Endothelial cell of umbilical vein (primary cell): Measurements from ENCODE around the gene INPP5K. TPM values are rescaled to one million over a fixed set of nuclear protein-coding genes. Genes with fewer than 3 reads are reported as not detected.

Source experiments
- BruUV-seq: library from RNA; stranded (reverse); fragments of 400-500 nt; replicated peaks from 2 replicates; lab custom pipeline; 2021; lab: Mats Ljungman, UMichigan
- CTCF ChIA-PET: fragments of 300-600, 350-600 bp; sonication (Branson Sonifier 250); formaldehyde crosslinking; loops from one replicate; lab custom pipeline; 2021; ENCODE audit warnings: antibody characterized with exemption, inconsistent platforms; lab: Charles Lee
- POLR2A ChIA-PET: fragments of 300-600, 350-600 bp; sonication (Branson Sonifier 250); formaldehyde crosslinking; loops from one replicate; lab custom pipeline; 2021; ENCODE audit warnings: antibody characterized with exemption, inconsistent platforms; lab: Charles Lee
- DNase-seq: peaks from one replicate; pipeline ENCODE4 v3.0.0-alpha.2; 2011; ENCODE audit warnings: low read depth, low spot score
- FAIRE-seq: peaks from 2 replicates; lab custom pipeline; 2011; peaks lifted over from hg19 to GRCh38; lab: Jason Lieb, UNC
- H2AFZ ChIP-seq: 2 replicates; pipeline ENCODE4 v1.6.0; 2012; ENCODE audit warnings: low read depth, low read length, control low read depth, inconsistent platforms
- H3K27ac ChIP-seq: 2 replicates; pipeline ENCODE4 v1.5.1; 2011; ENCODE audit warnings: low read depth, mild to moderate bottlenecking, control low read depth, low read length, moderate library complexity; ENCODE audit not compliant: insufficient read depth
- H3K27me3 ChIP-seq, 2 experiments: 2 replicates each; pipeline versions ENCODE4 v1.6.0 to v1.6.1; 2011; ENCODE audit warnings: low read length in 2 of 2, mixed read lengths in 1 of 2; ENCODE audit not compliant: control insufficient read depth in 2 of 2, insufficient read depth in 2 of 2
- H3K36me3 ChIP-seq, 2 experiments: 2 replicates in 1 of 2; 3 replicates in 1 of 2; pipeline ENCODE4 v1.5.1; 2011; ENCODE audit warnings: low read length in 2 of 2, mild to moderate bottlenecking in 1 of 2, moderate library complexity in 1 of 2; ENCODE audit not compliant: control insufficient read depth in 2 of 2, insufficient read depth in 2 of 2; ENCODE audit errors: extremely low read depth in 1 of 2
- H3K4me1 ChIP-seq: 3 replicates; pipeline ENCODE4 v1.5.1; 2011; ENCODE audit warnings: mild to moderate bottlenecking, low read length; ENCODE audit not compliant: control insufficient read depth, insufficient read depth; ENCODE audit errors: extremely low read depth
- H3K4me2 ChIP-seq: 2 replicates; pipeline ENCODE4 v1.6.1; 2011; ENCODE audit warnings: low read length, control low read depth, mixed read lengths; ENCODE audit not compliant: insufficient read depth
- H3K4me3 ChIP-seq, 3 experiments: fragments of 200-600 bp in 1 of 3; sonication (generic), shearing (Covaris generic) in 1 of 3; replicated peaks in 1 of 3; 2 replicates each; pipeline ENCODE4 v1.5.1; 2011 to 2016; ENCODE audit warnings: control low read depth in 3 of 3, low read length in 3 of 3, mild to moderate bottlenecking in 2 of 3, inconsistent platforms in 1 of 3, low read depth in 1 of 3, moderate library complexity in 1 of 3; ENCODE audit not compliant: insufficient read depth in 1 of 3
- H3K79me2 ChIP-seq: 2 replicates; pipeline ENCODE4 v1.6.0; 2012; ENCODE audit warnings: low read length, inconsistent platforms; ENCODE audit not compliant: control insufficient read depth, insufficient read depth
- H3K9ac ChIP-seq: replicated peaks from 2 replicates; pipeline ENCODE3; 2011; ENCODE audit warnings: low read length, control low read depth; ENCODE audit not compliant: insufficient read depth; ENCODE audit errors: extremely low read depth
- H3K9me1 ChIP-seq: replicated peaks from 3 replicates; pipeline ENCODE4 v1.6.0; 2011; ENCODE audit warnings: mild to moderate bottlenecking, low read length; ENCODE audit not compliant: control insufficient read depth, insufficient read depth; ENCODE audit errors: extremely low read depth
- H3K9me3 ChIP-seq: replicated peaks from 2 replicates; pipeline ENCODE4 v1.5.1; 2012; ENCODE audit warnings: low read length, inconsistent platforms; ENCODE audit not compliant: control insufficient read depth, insufficient read depth
- H4K20me1 ChIP-seq: replicated peaks from 2 replicates; pipeline ENCODE3; 2011; ENCODE audit warnings: mild to moderate bottlenecking, low read length; ENCODE audit not compliant: control insufficient read depth, insufficient read depth; ENCODE audit errors: extremely low read depth
- CTCF ChIP-seq, 2 donors: IDR thresholded peaks; 1 replicate in 1 of 2; 2 replicates in 1 of 2; pipeline ENCODE4 v1.5.1; 2011; ENCODE audit warnings: low read length in 2 of 2, mild to moderate bottlenecking in 2 of 2, moderate library complexity in 2 of 2, control low read depth in 1 of 2, inconsistent platforms in 1 of 2, low read depth in 1 of 2; ENCODE audit not compliant: insufficient read depth in 1 of 2; ENCODE audit errors: extremely low read depth in 1 of 2
- EZH2 ChIP-seq: IDR thresholded peaks from 2 replicates; pipeline ENCODE4 v1.6.1; 2012; ENCODE audit warnings: borderline replicate concordance, low read depth, mild to moderate bottlenecking, moderate library complexity, low read length, inconsistent platforms; ENCODE audit not compliant: severe bottlenecking
- FOS ChIP-seq: IDR thresholded peaks from 2 replicates; pipeline ENCODE4 v1.6.1; 2011; ENCODE audit warnings: mild to moderate bottlenecking, low read length, moderate library complexity, borderline replicate concordance; ENCODE audit not compliant: insufficient read depth
- GATA2 ChIP-seq: IDR thresholded peaks from 2 replicates; pipeline ENCODE4 v1.7.0; 2011; ENCODE audit warnings: low read depth, mild to moderate bottlenecking, moderate library complexity, mixed read lengths, low read length; ENCODE audit not compliant: insufficient read length, insufficient read depth
- JUN ChIP-seq: IDR thresholded peaks from 2 replicates; pipeline ENCODE4 v1.6.1; 2011; ENCODE audit warnings: borderline replicate concordance, low read depth; ENCODE audit not compliant: insufficient read length, insufficient read depth
- MAX ChIP-seq: IDR thresholded peaks from 2 replicates; pipeline ENCODE4 v1.6.1; 2011; ENCODE audit not compliant: insufficient read depth, insufficient read length
- MYC ChIP-seq: IDR thresholded peaks from one replicate; pipeline ENCODE4 v1.6.1; 2011; ENCODE audit warnings: mild to moderate bottlenecking, low read depth, low read length
- POLR2A ChIP-seq: IDR thresholded peaks from 2 replicates; pipeline ENCODE4 v1.6.1; 2012; ENCODE audit warnings: low read depth, mild to moderate bottlenecking, control low read depth, low read length
- POLR2AphosphoS5 ChIP-seq: IDR thresholded peaks from 2 replicates; pipeline ENCODE4 v1.6.1; 2012; ENCODE audit warnings: low read depth, mild to moderate bottlenecking, control low read depth, low read length, moderate library complexity; ENCODE audit not compliant: insufficient read depth
- dilution Hi-C: fragments of 300-500 bp; cut with MboI; formaldehyde crosslinking; loops from one replicate; pipeline ENCODE4 v1.15.0; 2019; ENCODE audit warnings: low sequenced_read_pairs; ENCODE audit not compliant: extremely low pct_ligation_motif_present
- intact Hi-C: fragments of 100-400 bp; cut with micrococcal nuclease; formaldehyde crosslinking; loops from one replicate; pipeline ENCODE4 v1.10.0; 2022
- polyA plus RNA-seq, 4 experiments: library from polyadenylated mRNA; depleted of rRNA in 3 of 4; stranded (reverse) in 3 of 4; unstranded in 1 of 4; fragments of >200 nt; gene quantifications; 2 replicates each; pipeline versions ENCODE4 v1.2.1 to v1.2.3, GENCODE V29; 2011 to 2012; ENCODE audit warnings: missing spikeins in 1 of 4
- total RNA-seq: library from RNA; stranded (reverse); gene quantifications from 2 replicates; pipeline ENCODE4 v1.2.3, GENCODE V29; 2021

Gene INPP5K
- total and polyA plus RNA-seq, 2 donors (not counting 3 experiments of a cell fraction or from before 2014, with no cell fraction given): 44.2 to 54.1 TPM

GRCh38 chr17:1467898-1468492 is 48.4 kb downstream of the INPP5K start:
- ChIA-PET POLR2A (no interaction called here), CTCF (no interaction called here)
- BruUV-seq: no TSS peak
- Histone ChIP-seq H3K4me3 (no peak overlapping the region), H3K9ac (no peak overlapping the region), H3K9me1 (no peaks in the 10 kb centered on the region), H3K4me2 (no peak overlapping the region), H3K79me2 (no peaks in the 10 kb centered on the region), H3K36me3 (peaks cover 5 to 50% of the 10 kb centered on the region in 2 experiments), H3K27me3 (no peaks in the 10 kb centered on the region), H3K4me1 (peaks cover 5% of the 10 kb centered on the region), H4K20me1 (no peaks in the 10 kb centered on the region), H2AFZ (no peak overlapping the region), H3K27ac (no peak overlapping the region), H3K9me3 (no peaks in the 10 kb centered on the region)
- FAIRE-seq (no peak), DNase-seq (no peak)
- intact Hi-C loops (no loop called here), dilution Hi-C loops (no loop called here)
- TF ChIP-seq MAX (no peak), EZH2 (no peak), MYC (no peak), GATA2 (no peak), JUN (no peak), POLR2A (no peak), FOS (no peak), POLR2AphosphoS5 (no peak), CTCF (IDR thresholded peaks at IDR 0.05; ENCODE audit: extremely low read depth in 1 of 2, insufficient read depth in 1 of 2, low read depth in 1 of 2, low read length in 2 of 2) (no peak)
